Pancreas (tissue), 10 donors: ENCODE results near the gene ZFHX2. TPM values are rescaled to one million over a fixed set of nuclear protein-coding genes. Genes with fewer than 3 reads are reported as not detected.
A peak's percentile ranks its signal among the peaks of the same experiment; 100 is the strongest.

Experiments used
- ATAC-seq, 4 donors: fragments of 200-7000 bp; cut with Tn5 transposase; one replicate each; pipeline versions ENCODE4 v1.8.0 to v1.9.1; 2020; ENCODE audit warnings: mild to moderate bottlenecking in 4 of 4, moderate library complexity in 4 of 4
- DNase-seq, 6 donors: peaks; one replicate each; pipeline ENCODE4 v3.0.0-alpha.2; 2020
- FAIRE-seq: peaks from 2 replicates; lab custom pipeline; 2012; peaks lifted over from hg19 to GRCh38; lab: Jason Lieb, UNC
- H3K27ac ChIP-seq, 4 donors: fragments of 200-600 bp; sonication (generic); 1 replicate in 3 of 4; 2 replicates in 1 of 4; pipeline versions ENCODE4 v1.5.0 to v1.8.0; 2020
- H3K27me3 ChIP-seq, 4 donors: fragments of 200-600 bp; one replicate each; pipeline ENCODE4 v1.8.0; 2021
- H3K36me3 ChIP-seq, 3 donors: fragments of 200-600 bp; sonication (generic) in 1 of 3; one replicate each; pipeline versions ENCODE4 v1.5.0 to v1.8.0; 2020 to 2021
- H3K4me1 ChIP-seq, 3 donors: fragments of 200-600 bp; one replicate each; pipeline ENCODE4 v1.8.0; 2021
- H3K4me3 ChIP-seq, 4 donors: fragments of 200-600 bp; sonication (generic) in 2 of 4; one replicate each; pipeline versions ENCODE4 v1.5.0 to v1.8.0; 2020 to 2021
- H3K9me3 ChIP-seq, 4 donors: fragments of 200-600 bp; one replicate each; pipeline ENCODE4 v1.8.0; 2021
- CTCF ChIP-seq, 4 donors: fragments of 200-600 bp; sonication (generic) in 3 of 4; IDR thresholded peaks; one replicate each; pipeline versions ENCODE4 v1.5.0 to v1.8.0; 2021; ENCODE audit warnings: antibody characterized with exemption in 4 of 4
- WGBS, 2 donors: extraction: QIAGEN DNeasy Blood & Tissue Kit; methylation state at CpG; one replicate each; pipeline ENCODE4 v1.1.7; 2013; 5-methylcytosine and 5-hydroxymethylcytosine counted together
- intact Hi-C, 3 donors: fragments of 100-400 bp; cut with DNase I; formaldehyde crosslinking; loops; one replicate each; pipeline versions ENCODE4 v1.11.1 to v1.14.2; 2022
- polyA plus RNA-seq, 2 donors: library from polyadenylated mRNA; stranded (reverse); fragments of 200-250 nt; gene quantifications; one replicate each; pipeline ENCODE4 v1.2.3, GENCODE V29; 2013
- total RNA-seq, 6 donors: library from RNA; stranded (reverse); fragmentation: NEBNext Ultra II Directional in 4 of 6; extraction: Animal tissue kit (Norgen Biotek cat#: 25700) in 4 of 6; gene quantifications; one replicate each; pipeline versions ENCODE4 v1.2.1 to v1.2.4, GENCODE V29; 2021 to 2023
- donor health status: healthy with polysubstance abuse.
- donor health status: DM: no; HTN: no; CAD: no; lungs with moderate emphysema.
- donor health status: DM: no; HTN: no; CAD: no.
- donor health status: control.
- donor health status: control.
- donor health status: Bipolar disorder and iron deficiency.
- donor health status: DM: yes; HTN: yes; CAD: no.
- donor health status: DM: no; HTN: no; CAD: no.
- donor health status: DM: no; HTN: no; CAD: no.
- donor health status: DM: yes; HTN: yes; CAD: no.

ZFHX2 gene
- total and polyA plus RNA-seq, 8 donors = 0.63 to 3.8 (median 1.2) TPM

- Histone ChIP-seq H3K9me3 (no peaks in the 10 kb centered on the region), H3K4me3 (no peak overlapping the region), H3K27ac (no peak overlapping the region), H3K27me3 (peaks cover 0 to 13% (median 5%) of the 10 kb centered on the region in 4 donors), H3K36me3 (no peaks in the 10 kb centered on the region), H3K4me1 (peaks cover 0 to 7% (median 4%) of the 10 kb centered on the region in 3 donors)
- peak in 2 of 4 donors; percentile 16 to 20 for ATAC-seq
- FAIRE-seq = no peak
- TF ChIP-seq CTCF (IDR thresholded peaks at IDR 0.05) = no peak
- intact Hi-C loops = no loop called here
- 54 to 73% methylated on average over 4 of the region's 4 CpGs for WGBS, 2 donors
- no peak for DNase-seq
Observed at GRCh38 chr14:23572836-23573235, 21.3 kb upstream of the ZFHX2 start.

GRCh38 chr14:23572524-23572828 lies 20.9 kb upstream of the ZFHX2 start:
- no peak for ATAC-seq

GRCh38 chr14:23571701-23572523 lies 20.3 kb upstream of the ZFHX2 start:
- no peak for DNase-seq
- Histone ChIP-seq H3K27ac (no peak overlapping the region), H3K4me1 (peaks cover 0 to 9% (median 6%) of the 10 kb centered on the region in 3 donors), H3K36me3 (no peaks in the 10 kb centered on the region), H3K4me3 (no peak overlapping the region), H3K9me3 (no peaks in the 10 kb centered on the region), H3K27me3 (peaks cover 0 to 6% (median 2%) of the 10 kb centered on the region in 4 donors)
- no peak for ATAC-seq
- intact Hi-C loops = no loop called here
- TF ChIP-seq CTCF (IDR thresholded peaks at IDR 0.05) = no peak
- FAIRE-seq = no peak
- WGBS, 2 donors = 71 to 77% methylated on average over 14 of the region's 14 CpGs

More at GRCh38 chr14:23572524-23572828, 20.9 kb upstream of the ZFHX2 start:
- FAIRE-seq = no peak
- 67 to 74% methylated on average over 4 of the region's 4 CpGs for WGBS, 2 donors
- peaks cover 0 to 9% (median 6%) of the 10 kb centered on the region in 3 donors for H3K4me1 ChIP-seq
- no peak for TF ChIP-seq CTCF (IDR thresholded peaks at IDR 0.05)
- no peak overlapping the region for H3K27ac ChIP-seq
- no peaks in the 10 kb centered on the region for H3K36me3 ChIP-seq
- no peak for DNase-seq
- no peak overlapping the region for H3K4me3 ChIP-seq
- intact Hi-C loops = no loop called here
- H3K27me3 ChIP-seq = peaks cover 0 to 11% (median 5%) of the 10 kb centered on the region in 4 donors
- no peaks in the 10 kb centered on the region for H3K9me3 ChIP-seq

- ATAC-seq = no peak
- Histone ChIP-seq H3K27me3 (peaks cover 0 to under 1% (median 0%) of the 10 kb centered on the region in 4 donors), H3K36me3 (no peaks in the 10 kb centered on the region), H3K27ac (no peak overlapping the region), H3K4me3 (no peak overlapping the region), H3K9me3 (no peaks in the 10 kb centered on the region), H3K4me1 (peaks cover 0 to 14% (median 6%) of the 10 kb centered on the region in 3 donors)
- no peak for DNase-seq
- 81 to 83% methylated on average over 23 of the region's 23 CpGs for WGBS, 2 donors
- intact Hi-C loops = no loop called here
- TF ChIP-seq CTCF (IDR thresholded peaks at IDR 0.05) = no peak
- FAIRE-seq = no peak
Observed at GRCh38 chr14:23570806-23571483, 19.4 kb upstream of the ZFHX2 start.
